Colonic mucosa (tissue), 4 donors: Measurements from ENCODE around the gene DIAPH3. TPM values are rescaled to one million over a fixed set of nuclear protein-coding genes. Genes with fewer than 3 reads are reported as not detected.

ENCODE experiments used
- DNase-seq: peaks from one replicate; pipeline ENCODE4 v3.0.0-alpha.2; 2020
- H3K27ac ChIP-seq: fragments of 200-600 bp; one replicate; pipeline ENCODE4 v1.8.0; 2021
- H3K27me3 ChIP-seq: fragments of 200-600 bp; one replicate; pipeline ENCODE4 v1.8.0; 2021
- H3K36me3 ChIP-seq: fragments of 200-600 bp; one replicate; pipeline ENCODE4 v1.8.0; 2021
- H3K4me1 ChIP-seq: fragments of 200-600 bp; one replicate; pipeline ENCODE4 v1.8.0; 2021; ENCODE audit warnings: mild to moderate bottlenecking
- H3K4me3 ChIP-seq: fragments of 200-600 bp; one replicate; pipeline ENCODE4 v1.8.0; 2021
- H3K9ac ChIP-seq, 2 donors: one replicate each; pipeline ENCODE4 v1.7.0; 2013; ENCODE audit warnings: control low read depth in 2 of 2, low read depth in 2 of 2, low read length in 2 of 2
- H3K9me3 ChIP-seq: fragments of 200-600 bp; one replicate; pipeline ENCODE4 v1.8.0; 2021
- intact Hi-C: fragments of 100-400 bp; cut with DNase I; formaldehyde crosslinking; loops from one replicate; pipeline ENCODE4 v1.14.1; 2022
- total RNA-seq, 2 donors: library from RNA; stranded (reverse); fragmentation: NEBNext Ultra II Directional in 1 of 2; extraction: Animal tissue kit (Norgen Biotek cat#: 25700) in 1 of 2; gene quantifications; one replicate each; pipeline ENCODE4 v1.2.1, GENCODE V29; 2021
- TF ChIP-seq, protein P1 (sequence below): fragments of 200-600 bp; IDR thresholded peaks from one replicate; pipeline ENCODE4 v1.8.0; 2022; ENCODE audit warnings: antibody characterized with exemption, mild to moderate bottlenecking
- donor health status: healthy.
- donor health status: DM: no; HTN: no; CAD: no.
- donor health status: DM: no; HTN: no; CAD: no.

The DIAPH3 gene
- total RNA-seq, 2 donors from 2014 or later = 5.1 to 14.5 TPM

DNA sequence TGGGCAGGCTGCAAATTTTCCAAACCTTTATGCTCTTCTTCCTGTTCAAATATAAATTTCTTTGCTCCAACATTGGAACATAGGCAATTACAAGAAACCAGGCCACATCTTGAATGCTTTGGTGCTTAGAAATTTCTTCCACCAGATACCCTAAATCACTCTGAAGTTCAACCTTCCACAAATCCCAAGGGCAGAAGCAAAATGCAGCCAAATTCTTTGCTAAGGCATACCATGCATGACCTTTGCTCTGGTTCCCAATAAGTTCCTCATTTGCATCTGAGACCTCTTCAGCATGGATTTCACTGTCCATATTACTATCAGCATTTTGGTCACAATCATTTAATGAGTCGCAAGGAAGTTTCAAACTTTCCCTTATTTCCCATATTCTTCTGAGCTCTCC lies 130.9 kb downstream of the DIAPH3 start:
- Histone ChIP-seq H3K27ac (no peak overlapping the region), H3K9me3 (no peaks in the 10 kb centered on the region), H3K9ac (no peak overlapping the region), H3K4me1 (no peaks in the 10 kb centered on the region), H3K36me3 (no peaks in the 10 kb centered on the region), H3K27me3 (no peaks in the 10 kb centered on the region), H3K4me3 (no peak overlapping the region)
- TF ChIP-seq, protein P1, sequence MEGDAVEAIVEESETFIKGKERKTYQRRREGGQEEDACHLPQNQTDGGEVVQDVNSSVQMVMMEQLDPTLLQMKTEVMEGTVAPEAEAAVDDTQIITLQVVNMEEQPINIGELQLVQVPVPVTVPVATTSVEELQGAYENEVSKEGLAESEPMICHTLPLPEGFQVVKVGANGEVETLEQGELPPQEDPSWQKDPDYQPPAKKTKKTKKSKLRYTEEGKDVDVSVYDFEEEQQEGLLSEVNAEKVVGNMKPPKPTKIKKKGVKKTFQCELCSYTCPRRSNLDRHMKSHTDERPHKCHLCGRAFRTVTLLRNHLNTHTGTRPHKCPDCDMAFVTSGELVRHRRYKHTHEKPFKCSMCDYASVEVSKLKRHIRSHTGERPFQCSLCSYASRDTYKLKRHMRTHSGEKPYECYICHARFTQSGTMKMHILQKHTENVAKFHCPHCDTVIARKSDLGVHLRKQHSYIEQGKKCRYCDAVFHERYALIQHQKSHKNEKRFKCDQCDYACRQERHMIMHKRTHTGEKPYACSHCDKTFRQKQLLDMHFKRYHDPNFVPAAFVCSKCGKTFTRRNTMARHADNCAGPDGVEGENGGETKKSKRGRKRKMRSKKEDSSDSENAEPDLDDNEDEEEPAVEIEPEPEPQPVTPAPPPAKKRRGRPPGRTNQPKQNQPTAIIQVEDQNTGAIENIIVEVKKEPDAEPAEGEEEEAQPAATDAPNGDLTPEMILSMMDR = no peak
- DNase-seq = no peak
- intact Hi-C loops = no loop called here

DNA sequence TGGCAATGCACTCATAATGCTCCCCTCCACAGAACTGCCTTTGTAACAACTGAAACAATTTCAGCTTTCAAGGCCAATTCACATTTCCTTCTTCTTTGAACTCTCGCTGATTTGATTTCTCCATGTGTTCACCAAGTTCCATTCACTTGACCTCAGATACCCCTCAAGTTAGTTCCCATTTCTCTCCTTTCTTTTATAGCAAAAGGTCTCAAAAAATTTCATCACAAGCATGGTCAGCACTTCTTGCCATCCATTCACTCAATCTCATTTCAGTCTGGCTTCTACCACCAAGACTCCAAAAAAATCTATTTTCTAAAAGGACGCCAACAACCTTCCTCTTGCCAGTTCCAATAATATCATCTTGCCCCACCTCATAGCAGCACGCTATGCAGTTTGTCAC lies 135.7 kb downstream of the DIAPH3 start:
- Histone ChIP-seq H3K27ac (no peak overlapping the region), H3K9me3 (no peaks in the 10 kb centered on the region), H3K27me3 (no peaks in the 10 kb centered on the region), H3K36me3 (no peaks in the 10 kb centered on the region), H3K9ac (no peak overlapping the region), H3K4me3 (no peak overlapping the region), H3K4me1 (no peaks in the 10 kb centered on the region)
- TF ChIP-seq, protein P1 = no peak
- intact Hi-C loops = no loop called here
- DNase-seq = no peak

DNA sequence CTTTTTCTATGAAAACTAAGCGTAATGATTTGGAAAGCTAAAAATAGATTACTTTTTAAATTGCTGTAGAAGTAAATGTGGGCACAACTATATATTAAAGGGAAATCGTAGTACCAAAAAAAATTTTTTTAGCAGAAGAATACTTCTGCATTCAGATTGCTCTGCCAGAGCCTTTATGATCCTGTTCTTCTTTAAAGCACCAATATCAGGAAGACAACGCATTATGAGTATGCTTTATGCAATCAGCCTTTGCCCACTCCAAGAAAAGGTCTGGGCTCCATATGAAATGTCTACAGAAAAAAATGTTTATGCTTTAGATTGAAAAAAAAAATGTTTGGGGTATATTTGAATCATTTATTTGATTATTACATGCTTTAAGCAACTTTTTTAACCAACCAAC lies 137.4 kb downstream of the DIAPH3 start:
- Histone ChIP-seq H3K27me3 (no peaks in the 10 kb centered on the region), H3K9me3 (no peaks in the 10 kb centered on the region), H3K4me3 (no peak overlapping the region), H3K36me3 (no peaks in the 10 kb centered on the region), H3K9ac (no peak overlapping the region), H3K4me1 (no peaks in the 10 kb centered on the region), H3K27ac (no peak overlapping the region)
- TF ChIP-seq, protein P1 = no peak
- intact Hi-C loops = no loop called here
- no peak for DNase-seq

DNA sequence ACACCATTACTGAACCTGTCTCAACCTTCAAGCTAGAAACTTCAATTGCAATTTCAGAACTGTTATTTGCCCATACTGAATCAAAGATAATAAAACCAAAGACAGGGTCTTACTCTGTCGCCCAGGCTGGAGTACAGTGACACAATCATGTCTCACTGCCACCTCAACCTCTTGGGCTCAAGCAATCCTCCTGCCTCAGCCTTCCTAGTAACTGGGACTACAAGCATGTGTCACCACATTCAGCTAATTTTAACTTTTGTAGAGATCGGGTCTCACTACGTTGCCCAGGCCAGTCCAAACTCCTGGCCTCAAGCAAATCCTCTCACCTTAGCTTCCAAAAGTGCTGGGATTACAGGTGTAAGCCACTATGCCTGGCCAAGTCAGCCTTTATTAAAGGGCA lies 143.4 kb downstream of the DIAPH3 start:
- no peaks in the 10 kb centered on the region for H3K36me3 ChIP-seq
- intact Hi-C loops = no loop called here
- no peak overlapping the region for H3K27ac ChIP-seq
- H3K4me3 ChIP-seq = no peak overlapping the region
- H3K9ac ChIP-seq = no peak overlapping the region
- H3K27me3 ChIP-seq = no peaks in the 10 kb centered on the region
- no peak for DNase-seq
- no peaks in the 10 kb centered on the region for H3K4me1 ChIP-seq
- TF ChIP-seq, protein P1 = no peak
- no peaks in the 10 kb centered on the region for H3K9me3 ChIP-seq

DNA sequence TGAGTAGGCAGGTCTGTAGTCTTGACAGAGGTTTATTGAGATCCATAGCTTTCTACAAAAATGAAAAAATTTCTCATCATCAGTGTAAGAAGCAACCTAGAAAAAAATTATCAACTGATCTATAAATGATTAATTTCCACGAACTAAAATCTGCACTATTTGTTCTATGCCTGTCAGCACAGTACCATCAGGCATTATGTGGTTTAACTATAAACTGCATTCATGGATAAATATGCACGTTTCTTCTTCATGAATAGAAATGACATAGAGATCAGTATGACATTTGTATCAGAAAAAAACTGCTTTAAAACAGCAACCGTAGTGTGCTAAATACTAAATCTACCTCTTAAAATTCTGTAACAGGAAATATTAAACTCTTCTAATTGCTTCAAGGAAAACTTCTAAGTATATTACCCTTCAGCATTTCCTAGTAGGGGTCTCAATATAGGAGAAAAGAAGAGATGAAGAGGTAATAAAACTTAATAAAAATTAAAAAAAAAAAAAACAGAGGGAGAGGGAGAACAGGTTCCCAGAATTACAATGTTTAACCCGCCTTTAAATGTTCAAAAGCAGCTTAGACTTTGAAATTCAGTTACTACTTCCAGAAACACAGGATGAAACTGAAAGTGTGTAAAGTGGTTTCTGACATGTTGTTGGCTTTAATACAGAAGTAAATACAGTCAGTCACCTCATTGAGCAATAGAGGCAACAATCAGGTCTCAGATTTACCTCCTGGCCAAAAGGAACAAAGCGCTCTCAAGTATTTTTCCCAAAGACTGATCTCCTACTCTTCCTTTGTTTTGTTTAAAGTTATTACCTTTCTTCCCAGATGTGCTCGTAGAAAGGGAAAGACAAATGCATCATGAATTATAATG lies 144.4 kb downstream of the DIAPH3 start:
- H3K27ac ChIP-seq = no peak overlapping the region
- no peak overlapping the region for H3K9ac ChIP-seq
- no peaks in the 10 kb centered on the region for H3K36me3 ChIP-seq
- intact Hi-C loops = no loop called here
- DNase-seq = no peak
- H3K4me1 ChIP-seq = no peaks in the 10 kb centered on the region
- no peaks in the 10 kb centered on the region for H3K9me3 ChIP-seq
- H3K4me3 ChIP-seq = no peak overlapping the region
- TF ChIP-seq, protein P1 = no peak
- H3K27me3 ChIP-seq = no peaks in the 10 kb centered on the region
